Progenitor cell of endocrine pancreas (in vitro differentiated cells): ENCODE measurements around the gene KCNK5. TPM values are rescaled to one million over a fixed set of nuclear protein-coding genes. Genes with fewer than 3 reads are reported as not detected.

ENCODE experiments used
- DNase-seq: peaks from one replicate; pipeline ENCODE4 v3.0.0; 2021; ENCODE audit warnings: low spot score; ENCODE audit not compliant: unreplicated experiment
- H3K27ac Mint-ChIP-seq: 2 replicates; pipeline ENCODE4 v1.8.0; 2021; ENCODE audit warnings: mild to moderate bottlenecking, moderate library complexity, mixed read lengths
- H3K27me3 Mint-ChIP-seq: 2 replicates; pipeline ENCODE4 v1.8.0; 2021; ENCODE audit warnings: mixed read lengths
- H3K36me3 Mint-ChIP-seq: 2 replicates; pipeline ENCODE4 v1.8.0; 2022; ENCODE audit warnings: mixed read lengths; ENCODE audit not compliant: insufficient read depth
- H3K4me1 Mint-ChIP-seq: 2 replicates; pipeline ENCODE4 v1.8.0; 2021; ENCODE audit warnings: low read depth, mixed read lengths
- H3K4me3 Mint-ChIP-seq: 2 replicates; pipeline ENCODE4 v1.8.0; 2021; ENCODE audit warnings: low read depth, mild to moderate bottlenecking, moderate library complexity, mixed read lengths
- H3K9me3 Mint-ChIP-seq: 2 replicates; pipeline ENCODE4 v1.8.0; 2021; ENCODE audit warnings: low read depth, mixed read lengths
- total RNA-seq: library from RNA; stranded (reverse); gene quantifications from 2 replicates; pipeline ENCODE4 v1.2.1, GENCODE V29; 2021
- TF ChIP-seq, protein P1 (sequence below): fragments of 200-600 bp; sonication (generic); IDR thresholded peaks from one replicate; pipeline ENCODE4 v1.5.0; 2021; ENCODE audit warnings: antibody characterized with exemption, mild to moderate bottlenecking; ENCODE audit not compliant: unreplicated experiment

KCNK5 gene
- total RNA-seq, 1 donor from 2014 or later: 2.0 TPM

GRCh38 chr6:39197521-39197920, 31.8 kb downstream of the KCNK5 start:
- peaks cover 3% of the 10 kb centered on the region for H3K36me3 Mint-ChIP-seq
- no peak overlapping the region for H3K27ac Mint-ChIP-seq
- no peak for DNase-seq
- peaks cover 2% of the 10 kb centered on the region for H3K9me3 Mint-ChIP-seq
- peaks cover 26% of the 10 kb centered on the region for H3K4me1 Mint-ChIP-seq
- no peaks in the 10 kb centered on the region for H3K27me3 Mint-ChIP-seq
- no peak overlapping the region for H3K4me3 Mint-ChIP-seq
- TF ChIP-seq, protein P1, sequence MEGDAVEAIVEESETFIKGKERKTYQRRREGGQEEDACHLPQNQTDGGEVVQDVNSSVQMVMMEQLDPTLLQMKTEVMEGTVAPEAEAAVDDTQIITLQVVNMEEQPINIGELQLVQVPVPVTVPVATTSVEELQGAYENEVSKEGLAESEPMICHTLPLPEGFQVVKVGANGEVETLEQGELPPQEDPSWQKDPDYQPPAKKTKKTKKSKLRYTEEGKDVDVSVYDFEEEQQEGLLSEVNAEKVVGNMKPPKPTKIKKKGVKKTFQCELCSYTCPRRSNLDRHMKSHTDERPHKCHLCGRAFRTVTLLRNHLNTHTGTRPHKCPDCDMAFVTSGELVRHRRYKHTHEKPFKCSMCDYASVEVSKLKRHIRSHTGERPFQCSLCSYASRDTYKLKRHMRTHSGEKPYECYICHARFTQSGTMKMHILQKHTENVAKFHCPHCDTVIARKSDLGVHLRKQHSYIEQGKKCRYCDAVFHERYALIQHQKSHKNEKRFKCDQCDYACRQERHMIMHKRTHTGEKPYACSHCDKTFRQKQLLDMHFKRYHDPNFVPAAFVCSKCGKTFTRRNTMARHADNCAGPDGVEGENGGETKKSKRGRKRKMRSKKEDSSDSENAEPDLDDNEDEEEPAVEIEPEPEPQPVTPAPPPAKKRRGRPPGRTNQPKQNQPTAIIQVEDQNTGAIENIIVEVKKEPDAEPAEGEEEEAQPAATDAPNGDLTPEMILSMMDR: no peak

GRCh38 chr6:39196673-39197091, 32.6 kb downstream of the KCNK5 start:
- H3K4me1 Mint-ChIP-seq: peaks cover 21% of the 10 kb centered on the region
- no peak overlapping the region for H3K4me3 Mint-ChIP-seq
- DNase-seq: no peak
- peaks cover 3% of the 10 kb centered on the region for H3K36me3 Mint-ChIP-seq
- TF ChIP-seq, protein P1: no peak
- no peak overlapping the region for H3K27ac Mint-ChIP-seq
- H3K27me3 Mint-ChIP-seq: no peaks in the 10 kb centered on the region
- H3K9me3 Mint-ChIP-seq: peaks cover 2% of the 10 kb centered on the region

DNA sequence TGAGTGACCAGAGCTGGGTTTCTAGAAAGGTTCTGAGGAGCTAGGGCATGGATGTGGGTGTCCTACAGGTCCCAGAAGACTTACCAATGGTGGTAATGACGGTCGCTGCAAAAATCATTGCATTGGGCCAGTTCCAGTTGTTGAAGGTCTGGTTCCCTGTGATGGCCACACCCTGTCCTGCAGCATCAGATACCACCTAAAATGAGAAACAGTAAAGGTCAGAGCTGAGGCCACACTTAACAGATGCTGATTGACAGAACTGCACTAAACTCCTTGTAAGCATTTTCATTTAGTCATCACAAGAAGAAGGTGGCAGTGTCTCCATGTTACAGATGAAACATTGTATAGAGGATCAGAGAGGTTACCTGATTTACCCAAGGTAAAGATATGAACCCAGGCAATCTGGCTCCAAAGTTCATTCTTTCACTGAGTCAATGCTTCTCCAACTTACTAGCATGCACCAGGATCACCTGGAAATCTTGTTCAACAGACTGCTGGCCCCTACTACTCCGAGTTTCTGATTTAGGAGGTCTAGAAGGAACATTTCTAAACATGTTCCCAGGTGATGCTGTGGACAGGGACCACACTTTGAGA, 33.4 kb downstream of the KCNK5 start:
- Mint-ChIP-seq H3K4me1 (peaks cover 21% of the 10 kb centered on the region), H3K9me3 (peaks cover 2% of the 10 kb centered on the region), H3K36me3 (peaks cover 3% of the 10 kb centered on the region), H3K4me3 (no peak overlapping the region), H3K27ac (no peak overlapping the region), H3K27me3 (no peaks in the 10 kb centered on the region)
- no peak for DNase-seq
- TF ChIP-seq, protein P1: no peak

- no peak overlapping the region for H3K4me3 Mint-ChIP-seq
Observed at GRCh38 chr6:39194466-39194865, 34.8 kb downstream of the KCNK5 start.

GRCh38 chr6:39193201-39193791, 36.0 kb downstream of the KCNK5 start:
- TF ChIP-seq, protein P1: no peak
- no peak for DNase-seq
- H3K4me1 Mint-ChIP-seq: peaks cover 16% of the 10 kb centered on the region
- no peak overlapping the region for H3K4me3 Mint-ChIP-seq
- H3K27ac Mint-ChIP-seq: peak overlapping the region; percentile 81
- peaks cover 2% of the 10 kb centered on the region for H3K9me3 Mint-ChIP-seq
- no peaks in the 10 kb centered on the region for H3K27me3 Mint-ChIP-seq
- H3K36me3 Mint-ChIP-seq: peaks cover 3% of the 10 kb centered on the region

More at GRCh38 chr6:39194466-39194865, 34.8 kb downstream of the KCNK5 start:
- H3K36me3 Mint-ChIP-seq: peaks cover 3% of the 10 kb centered on the region
- peaks cover 22% of the 10 kb centered on the region for H3K4me1 Mint-ChIP-seq
- peaks cover 2% of the 10 kb centered on the region for H3K9me3 Mint-ChIP-seq
- no peaks in the 10 kb centered on the region for H3K27me3 Mint-ChIP-seq
- no peak overlapping the region for H3K27ac Mint-ChIP-seq
- DNase-seq: no peak
- TF ChIP-seq, protein P1: no peak
